Body of pancreas (tissue), 4 donors: ENCODE data around the gene ZFAND3.

Experiments
- POLR2A ChIP-seq, 3 donors: fragments of 450-650 bp; IDR thresholded peaks; one replicate each; pipeline ENCODE4 v1.6.1; 2016; ENCODE audit warnings: antibody characterized with exemption in 3 of 3, mild to moderate bottlenecking in 2 of 3
- TF ChIP-seq, protein P1 (sequence below), 7 experiments: fragments of 450-650 bp in 4 of 7; fragments of 200-600 bp in 3 of 7; sonication (generic) in 3 of 7; IDR thresholded peaks; one replicate each; pipeline ENCODE4 v1.5.1; 2016 to 2019; ENCODE audit warnings: antibody characterized with exemption in 7 of 7

DNA sequence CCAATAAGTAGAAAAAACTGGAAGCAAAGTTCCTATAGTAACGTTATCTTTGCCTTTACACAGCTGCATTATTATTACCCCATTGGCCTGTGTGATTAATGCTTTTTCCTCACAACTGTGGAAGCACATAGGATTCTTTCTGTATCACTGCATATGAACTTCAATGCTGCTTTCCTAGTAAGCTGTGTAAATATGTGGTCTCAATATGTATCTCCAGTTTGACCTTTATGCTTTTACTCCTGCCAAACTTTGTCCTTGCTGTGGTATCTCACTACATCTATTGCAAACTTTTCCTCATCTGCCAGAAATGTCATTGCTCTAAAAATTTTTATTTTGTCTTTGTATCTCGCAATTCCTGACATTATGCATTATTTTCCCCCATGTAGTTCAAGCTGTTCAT lies 168.6 kb downstream of the ZFAND3 start:
- TF ChIP-seq, protein P1, sequence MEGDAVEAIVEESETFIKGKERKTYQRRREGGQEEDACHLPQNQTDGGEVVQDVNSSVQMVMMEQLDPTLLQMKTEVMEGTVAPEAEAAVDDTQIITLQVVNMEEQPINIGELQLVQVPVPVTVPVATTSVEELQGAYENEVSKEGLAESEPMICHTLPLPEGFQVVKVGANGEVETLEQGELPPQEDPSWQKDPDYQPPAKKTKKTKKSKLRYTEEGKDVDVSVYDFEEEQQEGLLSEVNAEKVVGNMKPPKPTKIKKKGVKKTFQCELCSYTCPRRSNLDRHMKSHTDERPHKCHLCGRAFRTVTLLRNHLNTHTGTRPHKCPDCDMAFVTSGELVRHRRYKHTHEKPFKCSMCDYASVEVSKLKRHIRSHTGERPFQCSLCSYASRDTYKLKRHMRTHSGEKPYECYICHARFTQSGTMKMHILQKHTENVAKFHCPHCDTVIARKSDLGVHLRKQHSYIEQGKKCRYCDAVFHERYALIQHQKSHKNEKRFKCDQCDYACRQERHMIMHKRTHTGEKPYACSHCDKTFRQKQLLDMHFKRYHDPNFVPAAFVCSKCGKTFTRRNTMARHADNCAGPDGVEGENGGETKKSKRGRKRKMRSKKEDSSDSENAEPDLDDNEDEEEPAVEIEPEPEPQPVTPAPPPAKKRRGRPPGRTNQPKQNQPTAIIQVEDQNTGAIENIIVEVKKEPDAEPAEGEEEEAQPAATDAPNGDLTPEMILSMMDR (IDR thresholded peaks at IDR 0.05), result no peak
- TF ChIP-seq POLR2A (IDR thresholded peaks at IDR 0.05), result no peak
